Loucy (cell line): Measurements from ENCODE around the gene PTCD1.

ENCODE experiments used
- H2AFZ ChIP-seq: fragments of 200-600 bp; sonication (generic); 2 replicates; pipeline ENCODE4 v1.6.0; 2016; ENCODE audit warnings: antibody characterized with exemption, mild to moderate bottlenecking, low read length, moderate library complexity
- H3F3A ChIP-seq: fragments of 200-600 bp; 2 replicates; pipeline ENCODE4 v1.6.0; 2016; ENCODE audit warnings: antibody characterized with exemption, low read depth, mild to moderate bottlenecking
- H3K27me3 ChIP-seq: fragments of 200-600 bp; sonication (generic); 2 replicates; pipeline ENCODE4 v1.6.1; 2014; ENCODE audit warnings: low read length, mild to moderate bottlenecking; ENCODE audit not compliant: insufficient read depth, poor library complexity, severe bottlenecking
- H3K36me3 ChIP-seq: fragments of 200-600 bp; sonication (generic); 2 replicates; pipeline ENCODE4 v1.6.1; 2016; ENCODE audit warnings: low read length; ENCODE audit not compliant: insufficient read depth
- H3K4me1 ChIP-seq: fragments of 200-600 bp; sonication (generic); 2 replicates; pipeline ENCODE4 v1.5.1; 2014; ENCODE audit warnings: low read length, mild to moderate bottlenecking; ENCODE audit not compliant: insufficient read depth, poor library complexity, severe bottlenecking
- H3K4me2 ChIP-seq: fragments of 200-600 bp; sonication (generic); 2 replicates; pipeline ENCODE4 v1.6.0; 2014; ENCODE audit warnings: antibody characterized with exemption, low read length, low read depth, mild to moderate bottlenecking; ENCODE audit not compliant: poor library complexity, severe bottlenecking
- H3K4me3 ChIP-seq: fragments of 200-600 bp; sonication (generic); 2 replicates; pipeline ENCODE4 v1.5.1; 2014; ENCODE audit warnings: low read length, mild to moderate bottlenecking, mixed read lengths; ENCODE audit not compliant: poor library complexity, severe bottlenecking
- H3K79me2 ChIP-seq: fragments of 200-600 bp; sonication (generic); 2 replicates; pipeline ENCODE4 v1.6.1; 2014; ENCODE audit warnings: low read length; ENCODE audit not compliant: insufficient read depth
- H3K9ac ChIP-seq: fragments of 200-600 bp; sonication (generic); 2 replicates; pipeline ENCODE4 v1.6.0; 2014; ENCODE audit warnings: mild to moderate bottlenecking, low read depth, low read length, moderate library complexity; ENCODE audit not compliant: poor library complexity, severe bottlenecking
- H3K9me2 ChIP-seq: fragments of 200-600 bp; sonication (generic); replicated peaks from 2 replicates; pipeline ENCODE4 v1.6.1; 2016; ENCODE audit warnings: low read depth, low read length, mixed read lengths
- H3K9me3 ChIP-seq: fragments of 200-600 bp; sonication (generic); 2 replicates; pipeline ENCODE4 v1.6.1; 2014; ENCODE audit warnings: mild to moderate bottlenecking, antibody characterized with exemption, low read length, low read depth; ENCODE audit not compliant: insufficient read depth
- H4K20me1 ChIP-seq: fragments of 200-600 bp; sonication (generic); 2 replicates; pipeline ENCODE4 v1.6.0; 2014; ENCODE audit warnings: antibody characterized with exemption, low read length, mild to moderate bottlenecking; ENCODE audit not compliant: insufficient read depth, poor library complexity, severe bottlenecking
- EZH2phosphoT487 ChIP-seq: fragments of 200-600 bp; IDR thresholded peaks from 2 replicates; pipeline ENCODE4 v1.6.1; 2018; ENCODE audit warnings: antibody characterized with exemption, mild to moderate bottlenecking, moderate library complexity, borderline replicate concordance
- TF ChIP-seq, protein P1 (sequence below): fragments of 200-600 bp; sonication (generic); conservative IDR thresholded peaks from 2 replicates; pipeline ENCODE4 v1.5.1; 2014; ENCODE audit warnings: mild to moderate bottlenecking, antibody characterized with exemption, low read length

PTCD1 gene

DNA sequence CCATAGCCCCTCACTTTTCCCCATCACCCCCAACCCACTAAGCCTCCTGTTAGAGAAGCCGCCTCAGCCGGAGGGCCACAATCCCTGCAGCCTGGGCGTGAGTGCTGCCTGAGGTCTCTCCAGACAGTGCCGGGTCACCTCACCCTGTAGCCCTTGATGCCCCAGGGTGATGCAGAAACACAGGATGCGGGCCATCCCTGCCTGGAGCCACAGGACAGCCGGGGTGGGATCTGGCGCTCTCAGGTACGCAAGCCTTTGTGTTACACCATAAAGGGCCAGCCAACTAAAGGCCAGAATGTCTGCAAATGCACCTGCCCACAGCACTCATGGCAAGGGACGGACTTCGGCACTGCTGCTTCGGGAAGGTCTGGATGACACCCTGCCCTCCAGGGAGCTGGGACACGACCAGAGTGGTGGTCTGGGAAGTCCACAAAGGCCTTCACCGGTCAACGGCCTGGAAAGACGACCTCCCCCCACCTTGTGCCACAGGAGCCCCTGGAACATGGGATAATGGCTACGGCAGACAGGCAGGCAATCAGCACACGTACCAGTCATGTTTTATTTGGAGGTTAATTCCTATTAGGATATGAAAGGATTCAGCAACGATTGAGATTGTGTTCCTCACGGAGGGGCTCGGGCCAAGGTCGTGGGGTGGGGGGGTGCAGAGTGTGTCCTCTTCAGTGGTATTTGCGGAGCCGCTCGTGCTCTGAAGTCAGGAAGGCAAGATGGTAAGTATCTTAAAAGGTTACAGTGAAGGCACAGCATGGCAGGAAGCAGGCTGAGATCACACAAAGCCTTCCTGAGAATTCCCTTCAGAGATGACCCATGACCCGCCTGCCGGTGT is 19.3 kb upstream of the PTCD1 start:
- TF ChIP-seq, protein P1, sequence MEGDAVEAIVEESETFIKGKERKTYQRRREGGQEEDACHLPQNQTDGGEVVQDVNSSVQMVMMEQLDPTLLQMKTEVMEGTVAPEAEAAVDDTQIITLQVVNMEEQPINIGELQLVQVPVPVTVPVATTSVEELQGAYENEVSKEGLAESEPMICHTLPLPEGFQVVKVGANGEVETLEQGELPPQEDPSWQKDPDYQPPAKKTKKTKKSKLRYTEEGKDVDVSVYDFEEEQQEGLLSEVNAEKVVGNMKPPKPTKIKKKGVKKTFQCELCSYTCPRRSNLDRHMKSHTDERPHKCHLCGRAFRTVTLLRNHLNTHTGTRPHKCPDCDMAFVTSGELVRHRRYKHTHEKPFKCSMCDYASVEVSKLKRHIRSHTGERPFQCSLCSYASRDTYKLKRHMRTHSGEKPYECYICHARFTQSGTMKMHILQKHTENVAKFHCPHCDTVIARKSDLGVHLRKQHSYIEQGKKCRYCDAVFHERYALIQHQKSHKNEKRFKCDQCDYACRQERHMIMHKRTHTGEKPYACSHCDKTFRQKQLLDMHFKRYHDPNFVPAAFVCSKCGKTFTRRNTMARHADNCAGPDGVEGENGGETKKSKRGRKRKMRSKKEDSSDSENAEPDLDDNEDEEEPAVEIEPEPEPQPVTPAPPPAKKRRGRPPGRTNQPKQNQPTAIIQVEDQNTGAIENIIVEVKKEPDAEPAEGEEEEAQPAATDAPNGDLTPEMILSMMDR = no peak
- no peak for TF ChIP-seq EZH2phosphoT487
- Histone ChIP-seq H3K9me2 (no peaks in the 10 kb centered on the region), H3K4me2 (no peak overlapping the region), H3K4me3 (no peak overlapping the region), H3K4me1 (peaks cover 8% of the 10 kb centered on the region), H3K27me3 (no peaks in the 10 kb centered on the region), H3K9me3 (no peaks in the 10 kb centered on the region), H3K9ac (no peak overlapping the region), H4K20me1 (peaks cover 48% of the 10 kb centered on the region), H3K79me2 (peaks cover 54% of the 10 kb centered on the region), H3K36me3 (peaks cover 62% of the 10 kb centered on the region), H3F3A (no peaks in the 10 kb centered on the region), H2AFZ (no peak overlapping the region)

DNA sequence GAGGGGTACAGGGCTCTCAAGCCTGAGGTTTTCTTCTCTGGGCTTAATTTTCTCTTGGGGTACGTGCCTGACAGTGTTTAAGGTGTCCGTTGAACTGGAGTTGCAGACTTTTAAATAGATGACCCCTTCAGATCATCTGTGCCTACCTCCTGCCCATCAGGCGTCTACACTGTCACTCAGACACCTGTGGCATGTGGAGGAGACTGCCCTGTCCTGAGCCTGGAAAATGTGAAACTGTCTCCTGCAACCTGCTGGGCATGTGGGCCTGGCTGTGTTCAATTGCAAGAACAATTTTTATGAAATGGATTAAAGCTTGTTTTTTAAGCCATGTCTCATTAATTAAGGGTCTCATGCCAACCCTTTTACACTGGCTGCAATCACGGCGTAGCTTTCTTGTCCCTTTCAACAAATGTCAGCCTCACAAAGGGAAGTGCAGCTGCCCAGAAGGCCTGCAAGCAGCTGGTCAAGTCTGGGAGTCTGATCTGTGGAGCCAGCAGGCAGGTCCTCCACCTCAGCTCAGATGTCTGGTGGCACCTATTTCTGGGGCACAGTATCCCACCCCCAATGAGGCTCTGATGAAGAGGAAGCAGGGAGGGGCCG is 18.6 kb upstream of the PTCD1 start:
- H3K9ac ChIP-seq = no peak overlapping the region
- H4K20me1 ChIP-seq = peaks cover 47% of the 10 kb centered on the region
- no peaks in the 10 kb centered on the region for H3K9me2 ChIP-seq
- peaks cover 8% of the 10 kb centered on the region for H3K4me1 ChIP-seq
- H3K36me3 ChIP-seq = peaks cover 65% of the 10 kb centered on the region
- H3K9me3 ChIP-seq = no peaks in the 10 kb centered on the region
- no peak overlapping the region for H3K4me2 ChIP-seq
- H3K4me3 ChIP-seq = no peak overlapping the region
- H3F3A ChIP-seq = no peaks in the 10 kb centered on the region
- H3K27me3 ChIP-seq = no peaks in the 10 kb centered on the region
- TF ChIP-seq, protein P1 = no peak
- no peak for TF ChIP-seq EZH2phosphoT487
- H2AFZ ChIP-seq = no peak overlapping the region
- peaks cover 47% of the 10 kb centered on the region for H3K79me2 ChIP-seq

DNA sequence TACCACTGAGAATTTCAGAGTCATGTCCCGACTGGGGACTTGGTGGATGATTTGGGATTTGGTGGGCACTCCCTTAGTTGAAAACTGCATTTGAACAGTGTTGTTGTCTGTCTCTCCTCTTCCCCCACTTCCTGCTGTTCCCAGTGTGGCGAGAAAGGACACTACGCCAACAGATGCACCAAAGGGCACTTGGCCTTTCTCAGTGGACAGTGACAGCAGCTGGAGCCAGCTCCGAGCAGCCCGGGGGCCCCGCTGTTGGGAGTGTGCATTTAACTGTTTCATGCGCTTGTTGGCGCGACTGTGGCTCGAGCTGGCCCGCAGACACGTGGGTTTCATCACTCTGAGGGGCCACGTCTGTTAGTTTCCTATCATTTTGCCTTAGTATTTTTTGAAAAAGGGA is 17.7 kb upstream of the PTCD1 start:
- no peaks in the 10 kb centered on the region for H3K27me3 ChIP-seq
- H2AFZ ChIP-seq = no peak overlapping the region
- no peak overlapping the region for H3K4me2 ChIP-seq
- H3K36me3 ChIP-seq = peaks cover 72% of the 10 kb centered on the region
- H3K9ac ChIP-seq = no peak overlapping the region
- H4K20me1 ChIP-seq = peaks cover 40% of the 10 kb centered on the region
- H3F3A ChIP-seq = no peaks in the 10 kb centered on the region
- no peaks in the 10 kb centered on the region for H3K9me2 ChIP-seq
- TF ChIP-seq EZH2phosphoT487 = no peak
- TF ChIP-seq, protein P1 = no peak
- H3K4me3 ChIP-seq = no peak overlapping the region
- H3K4me1 ChIP-seq = peaks cover 5% of the 10 kb centered on the region
- H3K79me2 ChIP-seq = peaks cover 40% of the 10 kb centered on the region
- H3K9me3 ChIP-seq = no peaks in the 10 kb centered on the region
